Activated naive CD8-positive, alpha-beta T cell treated with anti-CD3 and anti-CD28 coated beads, Interleukin-2, amount 50 U/mL, for 24 hours (primary cell): ENCODE measurements around the gene TMEM26.

ENCODE experiments used
- ATAC-seq: fragments of 150-1000 bp; cut with Tn5 transposase; one replicate; pipeline ENCODE4 v1.10.0; 2021
- DNase-seq: peaks from one replicate; pipeline ENCODE4 v3.0.0; 2021
- H3K27ac Mint-ChIP-seq: one replicate; pipeline ENCODE4 v1.8.0; 2021; ENCODE audit warnings: mild to moderate bottlenecking, mixed read lengths
- H3K27me3 Mint-ChIP-seq: one replicate; pipeline ENCODE4 v1.8.0; 2021; ENCODE audit warnings: mixed read lengths
- H3K36me3 Mint-ChIP-seq: one replicate; pipeline ENCODE4 v1.8.0; 2021; ENCODE audit warnings: low read depth, mixed read lengths
- H3K4me1 Mint-ChIP-seq: one replicate; pipeline ENCODE4 v1.8.0; 2021; ENCODE audit warnings: mixed read lengths
- H3K4me3 Mint-ChIP-seq: one replicate; pipeline ENCODE4 v1.8.0; 2021; ENCODE audit warnings: mild to moderate bottlenecking, moderate library complexity, mixed read lengths
- H3K9me3 Mint-ChIP-seq: one replicate; pipeline ENCODE4 v1.8.0; 2021; ENCODE audit warnings: mixed read lengths

TMEM26 gene

DNA sequence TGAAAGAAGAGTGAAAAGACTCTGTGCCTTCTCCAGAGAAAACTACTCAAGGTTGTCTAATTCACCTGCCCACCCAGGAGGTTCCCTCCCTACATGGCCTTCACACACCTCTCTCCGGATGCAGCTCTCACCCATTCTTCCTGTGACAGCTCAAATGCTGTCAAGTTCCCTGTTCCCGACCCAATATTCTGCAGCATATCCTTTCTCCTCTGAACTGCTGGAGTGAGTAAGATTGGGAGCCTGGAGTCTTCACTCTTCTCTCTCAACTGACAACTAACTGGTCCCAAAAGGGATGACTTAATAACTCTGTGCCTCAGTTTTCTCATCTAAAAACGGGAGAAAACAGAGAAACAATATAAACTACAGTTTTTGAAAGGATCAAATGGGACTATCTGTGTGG lies 5.1 kb downstream of the TMEM26 start:
- peaks cover 19% of the 10 kb centered on the region for H3K27me3 Mint-ChIP-seq
- no peaks in the 10 kb centered on the region for H3K9me3 Mint-ChIP-seq
- DNase-seq = no peak
- peaks cover 2% of the 10 kb centered on the region for H3K4me1 Mint-ChIP-seq
- no peak for ATAC-seq
- no peak overlapping the region for H3K4me3 Mint-ChIP-seq
- no peak overlapping the region for H3K27ac Mint-ChIP-seq
- no peaks in the 10 kb centered on the region for H3K36me3 Mint-ChIP-seq

GRCh38 chr10:61439058-61439609 lies 14.0 kb downstream of the TMEM26 start:
- H3K36me3 Mint-ChIP-seq = no peaks in the 10 kb centered on the region
- peaks cover 8% of the 10 kb centered on the region for H3K4me1 Mint-ChIP-seq
- no peak for DNase-seq
- no peaks in the 10 kb centered on the region for H3K27me3 Mint-ChIP-seq
- H3K27ac Mint-ChIP-seq = no peak overlapping the region
- no peak overlapping the region for H3K4me3 Mint-ChIP-seq
- no peak for ATAC-seq
- no peaks in the 10 kb centered on the region for H3K9me3 Mint-ChIP-seq

DNA sequence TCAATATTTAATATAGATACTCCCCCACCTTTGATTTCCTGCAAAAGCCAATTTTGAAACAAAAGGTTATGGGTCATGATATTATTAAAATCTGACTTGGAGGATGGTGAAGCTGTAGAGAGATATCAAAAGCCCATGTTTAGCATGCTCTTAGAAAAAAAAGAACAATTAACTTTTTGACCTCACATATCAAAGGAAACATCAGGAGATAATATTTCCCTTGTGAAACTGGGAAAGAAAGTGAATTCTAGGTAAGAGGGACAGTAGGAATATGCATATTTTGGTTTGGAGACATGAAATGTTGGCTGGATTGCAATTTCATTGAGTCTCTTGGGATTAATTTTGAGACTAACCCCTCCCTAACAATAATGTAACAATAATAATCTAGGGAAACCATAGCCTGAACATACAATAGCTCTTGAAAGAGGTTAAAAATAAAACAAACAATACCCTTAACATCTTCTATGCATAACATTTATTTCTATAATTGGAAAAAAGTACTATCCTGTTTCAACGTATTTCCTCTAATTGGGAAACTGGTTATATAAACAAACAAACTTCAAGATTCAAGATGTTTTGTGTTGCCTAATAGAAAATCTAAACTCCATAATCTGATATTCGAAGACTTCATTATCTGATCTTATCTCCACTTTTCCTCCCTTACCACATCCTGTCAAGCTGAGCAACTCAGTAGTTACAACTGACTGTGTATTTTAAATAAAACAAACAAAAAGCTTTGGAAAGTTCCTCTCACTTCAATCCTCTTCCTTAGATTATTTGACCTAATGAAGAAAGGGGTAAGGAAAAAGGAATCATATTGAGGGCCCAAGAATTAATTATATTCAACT lies 14.8 kb downstream of the TMEM26 start:
- Mint-ChIP-seq H3K27ac (no peak overlapping the region), H3K36me3 (no peaks in the 10 kb centered on the region), H3K4me1 (peaks cover 8% of the 10 kb centered on the region), H3K4me3 (no peak overlapping the region), H3K27me3 (peaks cover 1% of the 10 kb centered on the region), H3K9me3 (no peaks in the 10 kb centered on the region)
- ATAC-seq (no peak), DNase-seq (no peak)

GRCh38 chr10:61423178-61423577 lies 30.0 kb downstream of the TMEM26 start:
- H3K4me1 Mint-ChIP-seq = no peaks in the 10 kb centered on the region
- no peak overlapping the region for H3K27ac Mint-ChIP-seq
- no peaks in the 10 kb centered on the region for H3K36me3 Mint-ChIP-seq
- DNase-seq = no peak
- ATAC-seq = no peak
- H3K4me3 Mint-ChIP-seq = no peak overlapping the region
- H3K9me3 Mint-ChIP-seq = peaks cover 23% of the 10 kb centered on the region
- H3K27me3 Mint-ChIP-seq = no peaks in the 10 kb centered on the region

DNA sequence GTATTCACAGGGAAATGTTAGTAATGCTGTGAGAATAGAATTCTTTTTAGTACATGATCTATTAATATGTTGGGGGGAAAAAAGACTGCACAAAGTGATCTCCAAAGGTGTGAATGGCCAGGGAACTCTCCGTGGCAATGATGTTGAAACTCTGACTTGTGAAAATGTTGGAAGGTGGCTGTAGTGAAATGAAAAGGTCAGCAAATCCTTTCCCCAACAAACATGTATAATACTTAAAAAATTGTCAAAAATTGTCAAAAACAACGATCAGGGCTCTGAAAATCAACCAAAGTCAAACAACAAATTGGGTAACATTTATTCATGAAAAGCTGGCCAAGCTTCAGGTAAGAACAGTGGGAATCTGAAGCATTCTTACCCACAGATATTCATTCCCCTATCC lies 35.5 kb downstream of the TMEM26 start:
- H3K9me3 Mint-ChIP-seq = peaks cover 18% of the 10 kb centered on the region
- H3K4me3 Mint-ChIP-seq = no peak overlapping the region
- no peaks in the 10 kb centered on the region for H3K36me3 Mint-ChIP-seq
- H3K27me3 Mint-ChIP-seq = no peaks in the 10 kb centered on the region
- no peaks in the 10 kb centered on the region for H3K4me1 Mint-ChIP-seq
- ATAC-seq (no peak), DNase-seq (no peak)
- no peak overlapping the region for H3K27ac Mint-ChIP-seq

DNA sequence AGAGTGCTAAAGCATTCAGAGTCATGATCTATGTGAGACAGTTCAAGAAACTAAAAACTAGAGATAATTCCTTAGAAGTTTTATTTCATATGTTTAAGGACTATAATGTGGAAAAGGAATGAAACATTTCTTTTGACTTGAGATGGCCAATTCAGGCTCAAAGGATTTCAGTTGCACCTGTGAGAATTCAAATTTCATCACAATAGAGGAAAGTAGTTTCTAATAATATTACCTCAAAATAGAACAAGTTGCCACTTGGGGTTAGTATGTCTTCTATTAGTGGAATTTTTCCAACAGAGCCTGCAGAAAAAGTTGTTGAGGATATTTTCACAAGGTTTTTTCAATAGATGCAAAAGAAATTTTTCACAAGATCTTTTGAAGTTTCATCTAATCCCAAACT lies 37.4 kb downstream of the TMEM26 start:
- H3K4me1 Mint-ChIP-seq = no peaks in the 10 kb centered on the region
- H3K36me3 Mint-ChIP-seq = no peaks in the 10 kb centered on the region
- ATAC-seq (no peak), DNase-seq (no peak)
- H3K27me3 Mint-ChIP-seq = no peaks in the 10 kb centered on the region
- H3K4me3 Mint-ChIP-seq = no peak overlapping the region
- peaks cover 11% of the 10 kb centered on the region for H3K9me3 Mint-ChIP-seq
- no peak overlapping the region for H3K27ac Mint-ChIP-seq

DNA sequence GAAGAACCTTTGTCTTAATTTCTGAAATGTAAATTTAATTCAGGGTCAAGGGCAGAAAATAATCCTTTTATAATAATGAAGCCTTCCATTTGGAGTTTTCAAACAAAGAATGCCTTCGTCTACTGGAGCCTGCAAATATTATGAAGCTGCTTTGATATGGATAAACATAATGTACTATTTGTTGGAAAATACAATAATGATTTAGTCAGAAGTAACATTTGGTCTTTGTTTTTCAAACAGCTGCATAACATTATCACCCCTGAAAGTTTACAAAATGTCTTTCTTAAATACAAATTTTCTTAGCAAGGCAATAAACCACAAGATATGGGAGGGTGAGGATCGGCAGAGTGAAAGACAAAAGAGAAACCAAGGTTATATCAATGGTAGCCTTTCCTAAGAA lies 41.5 kb downstream of the TMEM26 start:
- Mint-ChIP-seq H3K36me3 (no peaks in the 10 kb centered on the region), H3K9me3 (no peaks in the 10 kb centered on the region), H3K27me3 (peaks cover 2% of the 10 kb centered on the region), H3K4me1 (no peaks in the 10 kb centered on the region), H3K27ac (no peak overlapping the region), H3K4me3 (no peak overlapping the region)
- no peak for ATAC-seq
- no peak for DNase-seq

- H3K9me3 Mint-ChIP-seq = no peaks in the 10 kb centered on the region
- ATAC-seq = no peak
- DNase-seq = no peak
- H3K4me1 Mint-ChIP-seq = no peaks in the 10 kb centered on the region
- peaks cover 2% of the 10 kb centered on the region for H3K27me3 Mint-ChIP-seq
- no peaks in the 10 kb centered on the region for H3K36me3 Mint-ChIP-seq
- H3K4me3 Mint-ChIP-seq = no peak overlapping the region
- H3K27ac Mint-ChIP-seq = no peak overlapping the region
These were observed 42.7 kb downstream of the TMEM26 start for GRCh38 chr10:61410353-61411070.

- no peaks in the 10 kb centered on the region for H3K4me1 Mint-ChIP-seq
- no peak for ATAC-seq
- H3K27me3 Mint-ChIP-seq = peaks cover 2% of the 10 kb centered on the region
- H3K27ac Mint-ChIP-seq = no peak overlapping the region
- DNase-seq = no peak
- H3K4me3 Mint-ChIP-seq = no peak overlapping the region
- H3K9me3 Mint-ChIP-seq = no peaks in the 10 kb centered on the region
- H3K36me3 Mint-ChIP-seq = no peaks in the 10 kb centered on the region
These were observed 44.0 kb downstream of the TMEM26 start for GRCh38 chr10:61409157-61409556.

DNA sequence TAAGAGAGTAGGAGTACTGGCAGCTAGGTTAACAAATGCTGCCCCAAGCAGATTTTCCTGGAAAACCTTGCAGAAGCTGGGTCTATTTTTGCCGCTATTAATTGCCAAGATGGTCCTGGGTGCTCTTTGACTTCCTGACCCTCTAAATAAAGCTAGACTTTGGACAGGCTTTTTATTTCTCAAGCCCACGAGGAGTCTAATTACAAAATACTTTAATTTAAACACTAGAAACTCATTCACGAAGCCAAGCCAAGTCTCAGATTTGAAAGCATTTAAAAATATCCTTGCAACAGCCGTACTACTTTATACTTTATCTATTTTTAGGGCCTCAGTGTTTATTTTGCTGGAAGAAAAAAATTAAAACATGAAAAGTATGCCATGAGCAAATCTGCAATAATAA lies 45.1 kb downstream of the TMEM26 start:
- H3K9me3 Mint-ChIP-seq = no peaks in the 10 kb centered on the region
- DNase-seq (no peak), ATAC-seq (no peak)
- no peak overlapping the region for H3K4me3 Mint-ChIP-seq
- H3K4me1 Mint-ChIP-seq = no peaks in the 10 kb centered on the region
- H3K27me3 Mint-ChIP-seq = peaks cover 2% of the 10 kb centered on the region
- H3K36me3 Mint-ChIP-seq = no peaks in the 10 kb centered on the region
- H3K27ac Mint-ChIP-seq = no peak overlapping the region

- H3K36me3 Mint-ChIP-seq = no peaks in the 10 kb centered on the region
- no peak overlapping the region for H3K4me3 Mint-ChIP-seq
- DNase-seq = no peak
- no peak overlapping the region for H3K27ac Mint-ChIP-seq
- no peaks in the 10 kb centered on the region for H3K9me3 Mint-ChIP-seq
- H3K4me1 Mint-ChIP-seq = no peaks in the 10 kb centered on the region
- H3K27me3 Mint-ChIP-seq = peaks cover 2% of the 10 kb centered on the region
- ATAC-seq = no peak
These were observed 46.4 kb downstream of the TMEM26 start for GRCh38 chr10:61406736-61407135.

GRCh38 chr10:61406242-61406641 lies 46.9 kb downstream of the TMEM26 start:
- no peak for ATAC-seq
- Mint-ChIP-seq H3K36me3 (no peaks in the 10 kb centered on the region), H3K27ac (no peak overlapping the region), H3K9me3 (no peaks in the 10 kb centered on the region), H3K4me1 (no peaks in the 10 kb centered on the region), H3K27me3 (peaks cover 2% of the 10 kb centered on the region), H3K4me3 (no peak overlapping the region)
- no peak for DNase-seq

DNA sequence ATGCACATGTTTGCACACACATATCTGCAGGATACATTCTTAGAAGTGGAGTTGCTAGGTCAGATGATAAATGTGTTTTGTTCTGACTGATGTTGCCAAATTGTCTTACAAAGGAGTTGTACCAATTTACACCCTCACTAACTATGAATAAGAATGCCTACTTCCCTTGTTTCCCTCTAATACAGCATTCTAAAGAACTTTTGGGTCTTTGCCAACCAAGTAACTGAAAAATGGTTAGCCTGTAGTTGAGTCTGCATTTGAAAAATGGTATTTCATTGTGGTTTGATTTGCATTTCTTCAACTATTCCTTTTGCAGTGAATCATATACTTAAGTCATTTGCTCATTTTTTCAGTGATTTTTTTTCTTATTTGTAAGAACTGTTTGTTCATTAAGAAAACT lies 48.4 kb downstream of the TMEM26 start:
- H3K27me3 Mint-ChIP-seq = peaks cover 2% of the 10 kb centered on the region
- H3K4me1 Mint-ChIP-seq = no peaks in the 10 kb centered on the region
- no peak for DNase-seq
- no peaks in the 10 kb centered on the region for H3K9me3 Mint-ChIP-seq
- H3K4me3 Mint-ChIP-seq = no peak overlapping the region
- H3K27ac Mint-ChIP-seq = no peak overlapping the region
- ATAC-seq = no peak
- H3K36me3 Mint-ChIP-seq = no peaks in the 10 kb centered on the region

DNA sequence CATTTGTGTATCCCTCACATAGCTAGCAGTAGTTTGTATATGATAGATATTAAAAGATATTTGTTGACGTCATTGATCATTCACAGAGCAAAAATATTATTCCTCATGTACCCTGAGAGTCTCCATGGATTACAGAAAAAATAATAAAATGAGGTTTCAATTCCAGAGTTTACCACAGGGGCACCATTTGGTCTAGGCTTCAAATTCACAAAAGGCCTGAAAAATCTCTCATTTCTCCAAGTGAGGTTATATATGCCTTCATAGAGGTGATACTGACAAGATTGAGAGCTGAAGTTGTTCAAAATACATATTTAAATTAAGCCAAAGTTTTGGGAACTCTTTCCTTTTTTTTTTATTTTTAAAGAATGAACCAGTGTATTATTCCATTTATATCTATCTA lies 52.7 kb downstream of the TMEM26 start:
- Mint-ChIP-seq H3K4me1 (peaks cover 10% of the 10 kb centered on the region), H3K36me3 (no peaks in the 10 kb centered on the region), H3K9me3 (no peaks in the 10 kb centered on the region), H3K27me3 (no peaks in the 10 kb centered on the region), H3K4me3 (no peak overlapping the region), H3K27ac (no peak overlapping the region)
- ATAC-seq (no peak), DNase-seq (no peak)

DNA sequence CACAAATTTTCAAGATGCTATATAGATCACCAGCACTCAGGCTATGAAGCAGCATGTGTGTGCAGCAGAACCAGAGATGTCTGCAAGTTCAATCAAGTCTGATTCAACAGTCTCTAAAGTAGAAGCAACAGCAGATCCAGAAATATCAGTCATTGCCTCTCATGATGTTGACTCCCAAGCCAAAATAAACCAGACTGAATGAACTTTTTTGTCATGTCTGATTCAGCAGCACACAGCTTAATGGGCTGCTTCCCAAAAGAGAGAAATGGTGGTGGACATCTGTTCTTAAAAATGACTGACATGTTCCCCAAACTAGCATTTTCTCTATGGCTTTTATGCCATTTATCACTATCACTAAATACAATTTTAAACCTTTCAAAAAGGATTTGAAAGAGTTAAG lies 53.8 kb downstream of the TMEM26 start:
- H3K4me1 Mint-ChIP-seq = peaks cover 10% of the 10 kb centered on the region
- DNase-seq = no peak
- H3K27ac Mint-ChIP-seq = no peak overlapping the region

More for the DNA sequence above, 53.8 kb downstream of the TMEM26 start:
- ATAC-seq = no peak
- Mint-ChIP-seq H3K36me3 (no peaks in the 10 kb centered on the region), H3K27me3 (no peaks in the 10 kb centered on the region), H3K4me3 (no peak overlapping the region), H3K9me3 (no peaks in the 10 kb centered on the region)
